DMS 273 treated with DMSO at 0.1 percent for 48 hours (cell line): ENCODE data around the gene SEC63.
A peak's percentile ranks its signal among the peaks of the same experiment; 100 is the strongest.
"Not testable (repeated sequence)": the region's sequence is repeated elsewhere in the genome, so short reads cannot be mapped to it uniquely, and the experiment has no call there.

ENCODE experiments used
- DNase-seq: peaks from one replicate; lab custom pipeline; 2025; lab: John Stamatoyannopoulos, UW

Gene SEC63

GRCh38 chr6:107972413-107973096 lies 14.5 kb upstream of the SEC63 start:
- no peak for DNase-seq

GRCh38 chr6:107971181-107971580 lies 13.2 kb upstream of the SEC63 start:
- DNase-seq: no peak

- no peak for DNase-seq
Measured at GRCh38 chr6:107970255-107970654, 12.2 kb upstream of the SEC63 start.

- DNase-seq: no peak
Measured at GRCh38 chr6:107968081-107968480, 10.1 kb upstream of the SEC63 start.

GRCh38 chr6:107965746-107966145 lies 7.7 kb upstream of the SEC63 start:
- DNase-seq: no peak

GRCh38 chr6:107962723-107963122 lies 4.7 kb upstream of the SEC63 start:
- no peak for DNase-seq

GRCh38 chr6:107959392-107959791 lies 1.4 kb upstream of the SEC63 start:
- DNase-seq: no peak

- not testable (repeated sequence) for DNase-seq
Measured at GRCh38 chr6:107958689-107959362, 818 bp upstream of the SEC63 start.

GRCh38 chr6:107957308-107957908 lies 600 bp downstream of the SEC63 start:
- peak; percentile 56 for DNase-seq

- peak; percentile 45 for DNase-seq
Measured at GRCh38 chr6:107956586-107957307, 1.3 kb downstream of the SEC63 start.

GRCh38 chr6:107956181-107956580 lies 1.8 kb downstream of the SEC63 start:
- no peak for DNase-seq

GRCh38 chr6:107953858-107954414 lies 4.1 kb downstream of the SEC63 start:
- not testable (repeated sequence) for DNase-seq

- DNase-seq: no peak
Measured at GRCh38 chr6:107943626-107944439, 14.2 kb downstream of the SEC63 start.

GRCh38 chr6:107942142-107942541 lies 15.9 kb downstream of the SEC63 start:
- DNase-seq: no peak

GRCh38 chr6:107941627-107942026 lies 16.4 kb downstream of the SEC63 start:
- DNase-seq: no peak

- no peak for DNase-seq
Measured at GRCh38 chr6:107941199-107941598, 16.8 kb downstream of the SEC63 start.

GRCh38 chr6:107936910-107937292 lies 21.1 kb downstream of the SEC63 start:
- DNase-seq: not testable (repeated sequence)

GRCh38 chr6:107936162-107936909 lies 21.7 kb downstream of the SEC63 start:
- no peak for DNase-seq

GRCh38 chr6:107934229-107934628 lies 23.8 kb downstream of the SEC63 start:
- DNase-seq: not testable (repeated sequence)

- DNase-seq: no peak
Measured at GRCh38 chr6:107932580-107932979, 25.4 kb downstream of the SEC63 start.

- no peak for DNase-seq
Measured at GRCh38 chr6:107931894-107932293, 26.1 kb downstream of the SEC63 start.
